Measurements from ENCODE around the gene CSTB.

GRCh38 chr21:43766734-43767497, 9.2 kb downstream of the CSTB start:
- TF ChIP-seq CTCF (conservative IDR thresholded peaks at IDR 0.05; ENCODE audit: low read depth, low read length): no peak
- no peak for TF ChIP-seq EZH2 (IDR thresholded peaks at IDR 0.05; ENCODE audit: borderline replicate concordance, low read depth, low read length, poor library complexity, severe bottlenecking)
